ENCODE measurements around the gene DSC1. TPM values are rescaled to one million over a fixed set of nuclear protein-coding genes. Genes with fewer than 3 reads are reported as not detected.

DSC1 gene
- total and polyA plus RNA-seq, 8 donors, result 0.03 TPM; not detected in 7

DNA sequence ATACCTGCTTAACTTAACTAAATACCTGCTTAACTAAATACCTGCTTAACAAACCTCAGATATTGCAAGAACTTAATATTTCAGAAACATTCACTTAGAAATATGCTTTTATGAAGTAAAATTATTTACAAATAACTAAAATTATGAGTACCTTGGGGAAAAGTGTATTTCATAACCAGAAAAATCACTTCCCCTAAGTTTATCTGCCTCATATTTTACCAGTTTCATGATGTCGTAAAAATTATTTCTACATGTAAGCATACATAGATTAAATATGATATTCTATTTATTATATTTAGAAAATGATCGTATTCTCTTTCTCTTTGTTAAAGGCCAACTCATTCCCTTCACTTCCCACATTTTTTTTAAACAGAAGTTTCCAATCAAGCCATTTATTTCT, 41.5 kb upstream of the DSC1 start:
- Histone ChIP-seq H3K36me3 (no peaks in the 10 kb centered on the region), H3K27ac (no peak overlapping the region), H3K4me3 (no peak overlapping the region), H3K27me3 (no peaks in the 10 kb centered on the region), H3K4me1 (peaks cover 0 to 41% (median 10%) of the 10 kb centered on the region in 4 donors), H3K9me3 (no peaks in the 10 kb centered on the region)
- intact Hi-C loops (cut with DNase I; ENCODE audit: low total_unique reads), result no loop called here
- TF ChIP-seq EP300 (IDR thresholded peaks at IDR 0.05) (no peak), POLR2A (IDR thresholded peaks at IDR 0.05) (no peak), CTCF (IDR thresholded peaks at IDR 0.05) (no peak), POLR2AphosphoS5 (IDR thresholded peaks at IDR 0.05) (no peak)
- DNase-seq, result no peak
- WGBS, 5 donors, result 76 to 86% (median 78%) methylated on average over 2 of the region's 2 CpGs

DNA sequence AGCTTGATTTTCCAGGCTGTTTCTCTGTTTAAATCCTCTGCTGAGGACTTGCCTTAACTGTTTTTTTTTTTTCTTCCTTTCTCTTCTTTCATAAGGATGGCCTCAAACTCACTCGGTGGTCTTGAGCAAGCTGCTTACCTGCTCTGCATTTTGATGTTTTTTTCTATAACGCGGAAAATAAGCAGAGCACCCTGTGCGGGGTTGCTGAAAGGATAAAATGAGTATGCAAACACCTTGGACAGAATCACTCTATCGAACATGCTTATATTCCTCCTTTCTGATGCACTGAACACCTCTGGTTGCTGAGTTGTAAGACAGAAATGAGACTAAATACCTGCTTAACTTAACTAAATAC, 41.1 kb upstream of the DSC1 start:
- WGBS, 5 donors, result 24 to 56% (median 40%) methylated on average over 5 of the region's 5 CpGs
- no peak for TF ChIP-seq CTCF (IDR thresholded peaks at IDR 0.05)
- TF ChIP-seq EP300 (IDR thresholded peaks at IDR 0.05), result no peak
- no peak for TF ChIP-seq POLR2A (IDR thresholded peaks at IDR 0.05)
- no peak for TF ChIP-seq POLR2AphosphoS5 (IDR thresholded peaks at IDR 0.05)
- H3K27ac ChIP-seq, result no peak overlapping the region

DNA sequence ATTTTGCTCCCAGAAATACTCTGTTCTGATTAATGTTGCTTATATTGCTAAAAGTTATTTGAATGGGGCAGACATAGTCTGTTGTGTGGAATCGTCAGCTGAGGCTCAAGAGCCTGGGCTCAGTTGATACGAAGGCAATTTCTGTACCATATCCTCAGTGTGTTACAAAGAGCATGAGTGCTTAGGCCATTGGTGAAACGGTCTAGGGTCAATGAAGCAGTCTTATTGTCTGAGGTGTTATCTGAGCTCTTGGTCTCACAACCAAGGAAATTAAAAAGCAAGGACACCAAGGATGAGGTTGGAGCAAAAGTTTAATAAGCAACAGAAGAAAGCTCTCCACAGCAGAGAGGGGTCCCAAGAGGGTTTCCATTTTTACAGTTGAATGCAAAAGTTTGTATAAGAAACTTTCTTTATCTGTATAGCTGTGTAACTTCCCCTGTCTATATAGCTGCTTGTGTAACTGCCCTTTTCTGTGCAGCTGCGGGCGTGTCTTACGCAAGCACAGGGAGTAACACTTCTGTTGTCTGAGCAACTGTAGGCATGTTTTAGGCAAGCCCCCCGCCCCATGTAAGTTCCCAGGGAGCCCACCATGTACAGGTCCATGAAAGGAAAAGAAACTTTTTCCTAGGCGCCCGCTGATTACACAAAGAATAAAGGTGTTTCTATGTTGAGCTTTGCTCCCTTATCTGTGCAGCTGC, 40.6 kb upstream of the DSC1 start:
- Histone ChIP-seq H3K4me3 (no peak overlapping the region), H3K27me3 (no peaks in the 10 kb centered on the region), H3K4me1 (peaks cover 0 to 41% (median 12%) of the 10 kb centered on the region in 4 donors), H3K9me3 (no peaks in the 10 kb centered on the region), H3K36me3 (no peaks in the 10 kb centered on the region), H3K27ac (no peak overlapping the region)
- TF ChIP-seq EP300 (IDR thresholded peaks at IDR 0.05) (no peak), CTCF (IDR thresholded peaks at IDR 0.05) (no peak), POLR2A (IDR thresholded peaks at IDR 0.05) (no peak)
- intact Hi-C loops (cut with DNase I; ENCODE audit: low total_unique reads), result no loop called here
- peak; percentile 39 to 51 for DNase-seq
- WGBS, 5 donors, result 30 to 49% (median 40%) methylated on average over 9 of the region's 9 CpGs

More for the DNA sequence above, 41.1 kb upstream of the DSC1 start:
- Histone ChIP-seq H3K9me3 (no peaks in the 10 kb centered on the region), H3K4me1 (peaks cover 0 to 41% (median 12%) of the 10 kb centered on the region in 4 donors), H3K4me3 (no peak overlapping the region), H3K27me3 (no peaks in the 10 kb centered on the region), H3K36me3 (no peaks in the 10 kb centered on the region)
- DNase-seq, result no peak
- intact Hi-C loops (cut with DNase I; ENCODE audit: low total_unique reads), result no loop called here

DNA sequence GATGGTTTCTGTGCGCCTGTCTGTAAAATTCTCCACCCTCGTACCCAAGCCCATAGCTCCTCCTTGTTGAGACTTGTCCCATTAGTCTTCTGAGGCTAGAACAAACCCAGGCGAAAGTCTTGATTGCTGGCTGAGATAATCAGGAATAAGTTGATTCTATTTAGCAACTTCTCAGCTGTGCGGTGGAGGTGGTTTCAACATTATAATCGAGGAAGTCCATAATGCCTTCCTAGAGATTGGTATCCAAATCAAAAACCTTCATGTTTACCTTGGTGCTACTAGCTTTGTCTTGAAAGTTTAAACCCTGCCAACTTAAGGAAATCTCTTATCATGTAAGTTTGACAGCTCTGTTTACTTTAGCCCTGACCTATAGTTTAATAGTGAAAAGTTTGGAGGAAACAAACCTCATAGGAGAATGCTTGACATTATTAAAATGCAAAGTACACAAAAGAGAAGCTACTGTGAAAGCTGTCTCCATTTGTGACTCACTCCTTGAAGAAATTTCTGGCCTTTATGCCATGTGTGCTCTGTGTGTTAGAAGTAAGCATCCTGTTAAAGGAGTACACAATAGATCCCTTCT, 36.6 kb upstream of the DSC1 start:
- no peak for DNase-seq
- peaks cover 0 to 14% (median 5%) of the 10 kb centered on the region in 4 donors for H3K4me1 ChIP-seq
- H3K27me3 ChIP-seq, result no peaks in the 10 kb centered on the region
- no peaks in the 10 kb centered on the region for H3K36me3 ChIP-seq
- 33 to 42% (median 33%) methylated on average over 5 of the region's 5 CpGs for WGBS, 5 donors
- intact Hi-C loops (cut with DNase I; ENCODE audit: low total_unique reads), result no loop called here
- H3K4me3 ChIP-seq, result no peak overlapping the region
- H3K27ac ChIP-seq, result no peak overlapping the region
- H3K9me3 ChIP-seq, result no peaks in the 10 kb centered on the region
- TF ChIP-seq EP300 (IDR thresholded peaks at IDR 0.05), result no peak
- peak in 2 of 3 donors; percentile 2 to 7 for TF ChIP-seq POLR2AphosphoS5 (IDR thresholded peaks at IDR 0.05)

DNA sequence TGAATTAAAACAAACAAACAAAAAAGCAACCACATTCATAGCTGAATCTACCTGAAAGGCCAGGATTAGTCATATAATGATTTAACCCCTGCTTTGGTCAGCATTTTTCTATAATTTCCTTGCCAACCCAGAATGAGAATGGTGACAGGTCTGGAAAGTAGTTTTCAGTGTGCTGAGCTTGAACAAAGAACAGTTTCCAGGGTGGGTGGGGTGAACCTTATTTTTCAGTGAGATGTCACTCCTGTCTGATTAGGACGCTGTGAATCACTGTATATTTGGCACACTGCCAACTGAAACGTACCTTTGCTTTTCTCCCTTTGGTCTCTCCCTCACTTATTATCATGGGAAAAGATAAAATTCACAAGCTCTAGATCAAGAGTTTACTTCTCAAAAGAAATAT, 35.0 kb upstream of the DSC1 start:
- TF ChIP-seq POLR2A (IDR thresholded peaks at IDR 0.05), result no peak
- TF ChIP-seq POLR2AphosphoS5 (IDR thresholded peaks at IDR 0.05), result no peak
- no peak for TF ChIP-seq CTCF (IDR thresholded peaks at IDR 0.05)
- TF ChIP-seq EP300 (IDR thresholded peaks at IDR 0.05), result no peak
- Histone ChIP-seq H3K27ac (no peak overlapping the region), H3K9me3 (no peaks in the 10 kb centered on the region), H3K36me3 (no peaks in the 10 kb centered on the region), H3K27me3 (no peaks in the 10 kb centered on the region), H3K4me3 (no peak overlapping the region), H3K4me1 (peaks cover 0 to 10% (median 0%) of the 10 kb centered on the region in 4 donors)
- DNase-seq, result peak in 1 of 2 donors; percentile 71
- intact Hi-C loops (cut with DNase I; ENCODE audit: low total_unique reads), result no loop called here
- WGBS, 5 donors, result 7 to 12% (median 11%) methylated on average over 2 of the region's 2 CpGs

Data from stomach (tissue), 9 donors.